NOMO-1 (cell line): ENCODE data around the gene PLA2G6.

ENCODE experiments used
- DNase-seq, 2 experiments: peaks; one replicate each; lab custom pipeline; 2025; ENCODE audit not compliant: unreplicated experiment in 2 of 2; lab: John Stamatoyannopoulos, UW

Gene PLA2G6

GRCh38 chr22:38074181-38075104 lies 107.2 kb downstream of the PLA2G6 start:
- DNase-seq: no peak

DNA sequence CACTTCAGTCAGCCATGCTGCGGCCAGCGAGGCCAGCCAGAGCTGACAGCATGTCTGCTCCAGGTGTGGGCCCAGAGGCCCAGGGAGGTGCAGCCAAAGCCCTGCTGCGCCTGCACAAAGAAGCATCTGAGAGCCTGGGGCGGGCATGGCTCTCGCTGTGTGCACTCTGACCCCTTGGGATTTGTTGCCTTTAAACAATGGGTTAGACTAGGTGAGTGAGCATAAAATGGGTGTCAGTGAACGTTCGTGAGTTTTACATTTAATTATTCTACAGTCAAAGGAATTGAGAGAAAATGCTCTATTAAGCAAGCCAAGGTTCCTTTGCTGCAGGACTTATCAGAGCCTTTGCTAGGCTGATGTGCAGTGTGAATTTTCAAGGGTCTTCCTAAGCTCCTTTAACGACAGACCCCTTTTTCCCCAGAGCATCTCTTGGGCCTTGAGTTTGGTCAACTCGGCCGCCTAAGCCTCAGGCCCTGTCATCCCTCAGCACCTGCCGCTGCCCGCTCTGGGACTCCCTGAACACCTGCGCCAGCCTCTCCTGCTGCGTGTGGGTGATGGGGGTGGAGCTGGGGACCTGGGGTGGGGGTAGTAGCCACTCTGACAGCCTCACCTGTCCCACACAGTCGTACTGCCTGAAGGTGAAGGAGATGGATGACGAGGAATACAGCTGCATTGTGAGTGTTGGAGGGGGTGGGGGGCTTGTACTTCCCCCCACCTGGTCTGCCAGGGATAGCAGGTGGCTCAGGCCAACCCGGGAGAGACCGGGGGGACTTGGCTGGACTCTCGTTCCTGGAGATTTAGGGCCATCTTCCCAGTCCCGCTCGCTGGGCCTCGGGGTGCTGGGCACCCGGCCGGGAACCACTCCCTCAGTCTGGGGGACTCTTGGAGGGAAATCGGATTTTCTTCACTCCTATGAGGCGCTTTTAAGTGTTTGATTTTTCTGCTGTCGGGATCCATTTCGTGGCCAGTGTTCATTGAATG lies 108.2 kb downstream of the PLA2G6 start:
- DNase-seq: no peak

GRCh38 chr22:38072322-38073149 lies 109.1 kb downstream of the PLA2G6 start:
- DNase-seq: no peak

DNA sequence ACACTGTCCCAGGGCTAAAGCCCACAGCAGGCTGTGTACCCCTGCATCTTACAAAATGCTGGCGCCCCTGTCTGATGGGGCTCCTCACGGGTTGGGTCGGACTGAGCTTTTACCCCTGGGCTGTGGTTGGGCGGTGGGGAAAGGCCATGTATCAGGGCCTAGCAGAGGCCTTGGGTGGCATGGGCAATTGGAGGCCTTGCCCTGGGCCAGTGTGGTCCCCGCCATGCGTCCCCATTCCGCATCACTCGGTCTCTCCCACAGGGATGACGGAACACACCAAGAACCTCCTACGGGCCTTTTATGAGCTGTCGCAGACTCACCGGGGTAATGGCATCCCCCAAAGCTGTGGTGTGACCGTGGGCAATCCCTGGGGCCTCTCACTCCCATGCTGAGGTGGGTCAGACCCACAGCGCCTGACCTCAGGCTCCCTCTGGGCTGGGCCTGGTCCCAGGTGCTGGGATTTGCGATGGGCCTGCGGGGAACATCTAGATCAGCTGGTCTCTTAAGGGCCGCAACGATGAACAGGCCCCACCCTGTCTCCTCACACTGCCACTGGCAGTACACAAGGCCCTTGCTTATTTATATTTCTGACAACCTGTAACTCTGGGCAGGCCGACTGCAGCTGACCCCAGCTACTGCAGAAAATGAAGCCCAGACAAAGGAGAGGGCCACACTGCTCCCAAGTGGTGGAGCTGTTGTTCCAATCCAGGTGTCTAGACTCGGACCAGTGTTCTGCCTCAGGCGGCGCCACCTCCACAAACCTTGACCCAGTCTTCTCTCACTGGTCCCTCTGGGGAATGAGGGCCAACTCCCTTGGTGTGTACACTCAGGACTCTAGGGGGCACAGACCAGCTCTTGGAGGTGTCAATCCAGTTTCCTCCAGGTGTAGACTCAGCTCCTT lies 110.0 kb downstream of the PLA2G6 start:
- DNase-seq: no peak

DNA sequence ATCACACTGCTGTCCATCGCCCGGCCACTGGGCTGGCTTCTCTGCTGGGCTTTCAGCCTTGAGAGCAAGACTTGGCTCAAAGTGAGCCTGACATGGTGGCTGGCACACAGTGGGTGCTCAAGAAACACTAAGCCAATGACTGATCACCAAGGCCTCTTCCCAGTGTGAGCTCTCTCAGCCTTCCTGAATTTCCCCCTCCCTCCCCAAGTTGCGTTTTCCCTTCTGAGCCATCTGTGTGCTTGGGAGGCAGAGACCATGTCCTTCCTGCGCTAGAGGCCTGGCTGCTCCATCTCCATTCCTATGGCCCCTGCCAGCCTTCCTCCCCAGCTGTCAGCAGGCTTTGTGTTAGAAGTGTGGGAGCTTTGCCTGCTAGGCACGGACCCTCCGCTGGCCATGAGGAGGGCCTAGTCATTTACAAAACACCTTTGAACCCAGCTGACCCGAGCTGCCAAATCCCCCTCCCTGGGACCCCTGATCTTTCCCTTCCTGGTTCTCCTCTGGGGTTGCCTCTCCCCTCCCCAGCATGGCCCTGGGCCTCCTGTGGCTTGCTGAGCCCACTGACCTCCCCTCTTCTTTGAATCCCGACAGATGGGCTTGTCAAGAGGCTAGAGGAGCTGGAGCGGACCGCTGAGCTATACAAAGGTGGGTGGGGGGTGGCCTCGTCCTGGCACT lies 111.2 kb downstream of the PLA2G6 start:
- no peak for DNase-seq

- peak; percentile 69 to 72 for DNase-seq
Measured at GRCh38 chr22:38069372-38070249, 112.0 kb downstream of the PLA2G6 start.

GRCh38 chr22:38068641-38069371 lies 112.8 kb downstream of the PLA2G6 start:
- DNase-seq: no peak

DNA sequence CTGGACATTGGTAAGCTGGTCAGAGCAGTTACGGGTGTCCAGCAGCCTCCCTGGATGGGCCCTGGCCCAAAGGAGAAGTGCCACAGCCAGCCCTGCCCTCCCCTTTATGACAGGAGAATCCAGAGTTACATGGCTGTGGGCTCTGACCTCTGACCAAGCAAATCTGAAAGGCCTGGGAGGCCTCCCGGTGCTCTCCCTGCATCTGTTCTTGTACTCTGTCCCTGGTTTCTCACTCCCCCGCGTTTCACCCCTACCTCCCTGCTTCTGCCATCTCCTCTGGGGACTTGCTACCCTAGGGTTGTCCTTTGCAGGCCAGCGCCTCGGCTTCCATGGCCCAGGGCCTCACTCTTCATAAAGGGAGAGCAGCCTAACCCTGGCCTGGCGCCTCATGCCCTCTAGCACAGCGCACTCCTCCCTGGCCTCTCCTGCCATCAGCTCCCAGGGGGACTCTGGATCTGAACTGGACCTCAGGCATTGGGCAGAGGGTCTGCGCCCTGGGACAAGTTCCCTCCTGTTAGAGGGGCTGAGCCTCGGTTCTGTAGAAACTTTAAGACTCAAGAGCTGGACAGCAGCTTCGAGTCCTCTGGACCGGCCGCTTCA lies 113.8 kb downstream of the PLA2G6 start:
- no peak for DNase-seq

DNA sequence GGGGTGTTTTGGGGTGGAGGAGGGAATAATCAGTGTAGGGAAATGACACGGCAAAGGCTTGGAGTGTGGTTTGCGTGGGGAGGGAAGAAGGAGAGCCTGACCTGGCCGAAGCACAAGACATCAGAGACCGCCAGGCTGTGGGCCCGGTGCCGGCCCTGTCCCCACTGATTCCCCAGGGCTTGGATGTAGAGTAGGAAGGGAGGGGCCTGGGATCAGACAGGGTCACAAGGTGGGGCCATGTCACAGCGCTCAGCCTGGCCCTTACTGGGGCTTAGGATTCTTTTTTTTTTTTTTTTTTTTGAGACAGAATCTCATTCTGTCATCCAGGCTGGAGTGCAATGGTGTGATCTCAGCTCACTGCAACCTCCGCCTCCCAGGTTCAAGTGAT lies 114.6 kb downstream of the PLA2G6 start:
- no peak for DNase-seq

GRCh38 chr22:38066381-38067027 lies 115.1 kb downstream of the PLA2G6 start:
- DNase-seq: no peak

DNA sequence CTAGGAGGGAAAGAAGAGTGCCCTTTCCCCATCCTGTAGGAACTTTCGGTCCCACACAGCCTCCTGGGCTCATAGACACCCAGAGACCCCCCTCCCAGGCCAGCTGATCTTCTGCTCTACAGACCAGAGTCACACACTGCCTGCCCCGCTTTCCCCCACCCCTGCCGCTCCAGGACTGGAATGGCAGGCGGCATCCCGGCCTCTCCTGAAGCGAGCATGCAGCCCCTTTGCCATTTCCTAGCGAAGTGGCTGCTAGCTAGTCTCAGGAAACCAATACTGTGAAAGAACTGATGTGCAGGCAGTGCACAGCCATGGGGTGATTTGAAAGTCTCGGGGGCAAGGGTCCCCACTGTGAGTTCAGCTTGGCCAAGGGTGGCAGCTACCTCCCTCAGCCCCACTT lies 116.1 kb downstream of the PLA2G6 start:
- no peak for DNase-seq

GRCh38 chr22:38062791-38063190 lies 118.8 kb downstream of the PLA2G6 start:
- DNase-seq: peak in 1 of 2 experiments; percentile 32
